ENCODE data around the gene SORT1. TPM values are rescaled to one million over a fixed set of nuclear protein-coding genes. Genes with fewer than 3 reads are reported as not detected.

SORT1 gene
- total and polyA plus RNA-seq, 8 donors, result 4.6 to 481 (median 36.6) TPM

DNA sequence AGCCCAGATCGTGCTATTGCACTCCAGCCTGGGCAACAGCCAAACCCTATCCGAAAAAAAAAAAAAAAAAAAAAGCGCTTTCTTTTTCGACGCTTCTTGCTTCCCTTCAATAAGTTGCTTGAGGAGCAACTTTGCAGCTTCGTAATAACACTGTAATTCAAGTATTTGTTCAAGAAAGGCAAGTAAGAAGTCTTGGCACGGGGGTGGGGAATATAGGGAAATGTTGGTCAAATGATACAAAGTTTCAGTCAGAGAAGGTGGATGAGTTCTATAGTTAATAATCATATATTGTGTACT, 29.4 kb upstream of the SORT1 start:
- Histone ChIP-seq H3K36me3 (peaks cover 0 to 5% (median 0%) of the 10 kb centered on the region in 4 donors), H3K27ac (peak overlapping the region in 4 of 5 donors; percentile 87 to 92 (median 90)), H3K4me1 (peaks cover 14 to 50% (median 31%) of the 10 kb centered on the region in 4 donors), H3K27me3 (no peaks in the 10 kb centered on the region), H3K9me3 (no peaks in the 10 kb centered on the region), H3K4me3 (peak overlapping the region; percentile 75 to 91 (median 84))
- DNase-seq, result peak in 1 of 2 donors; percentile 15
- 3 to 6% (median 5%) methylated on average over 7 of the region's 7 CpGs for WGBS, 5 donors
- intact Hi-C loops (cut with DNase I; ENCODE audit: low total_unique reads), result no loop called here
- TF ChIP-seq POLR2AphosphoS5 (IDR thresholded peaks at IDR 0.05) (no peak), POLR2A (IDR thresholded peaks at IDR 0.05) (no peak), EP300 (IDR thresholded peaks at IDR 0.05) (no peak)
- TF ChIP-seq, protein P1, sequence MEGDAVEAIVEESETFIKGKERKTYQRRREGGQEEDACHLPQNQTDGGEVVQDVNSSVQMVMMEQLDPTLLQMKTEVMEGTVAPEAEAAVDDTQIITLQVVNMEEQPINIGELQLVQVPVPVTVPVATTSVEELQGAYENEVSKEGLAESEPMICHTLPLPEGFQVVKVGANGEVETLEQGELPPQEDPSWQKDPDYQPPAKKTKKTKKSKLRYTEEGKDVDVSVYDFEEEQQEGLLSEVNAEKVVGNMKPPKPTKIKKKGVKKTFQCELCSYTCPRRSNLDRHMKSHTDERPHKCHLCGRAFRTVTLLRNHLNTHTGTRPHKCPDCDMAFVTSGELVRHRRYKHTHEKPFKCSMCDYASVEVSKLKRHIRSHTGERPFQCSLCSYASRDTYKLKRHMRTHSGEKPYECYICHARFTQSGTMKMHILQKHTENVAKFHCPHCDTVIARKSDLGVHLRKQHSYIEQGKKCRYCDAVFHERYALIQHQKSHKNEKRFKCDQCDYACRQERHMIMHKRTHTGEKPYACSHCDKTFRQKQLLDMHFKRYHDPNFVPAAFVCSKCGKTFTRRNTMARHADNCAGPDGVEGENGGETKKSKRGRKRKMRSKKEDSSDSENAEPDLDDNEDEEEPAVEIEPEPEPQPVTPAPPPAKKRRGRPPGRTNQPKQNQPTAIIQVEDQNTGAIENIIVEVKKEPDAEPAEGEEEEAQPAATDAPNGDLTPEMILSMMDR (IDR thresholded peaks at IDR 0.05), result no peak

DNA sequence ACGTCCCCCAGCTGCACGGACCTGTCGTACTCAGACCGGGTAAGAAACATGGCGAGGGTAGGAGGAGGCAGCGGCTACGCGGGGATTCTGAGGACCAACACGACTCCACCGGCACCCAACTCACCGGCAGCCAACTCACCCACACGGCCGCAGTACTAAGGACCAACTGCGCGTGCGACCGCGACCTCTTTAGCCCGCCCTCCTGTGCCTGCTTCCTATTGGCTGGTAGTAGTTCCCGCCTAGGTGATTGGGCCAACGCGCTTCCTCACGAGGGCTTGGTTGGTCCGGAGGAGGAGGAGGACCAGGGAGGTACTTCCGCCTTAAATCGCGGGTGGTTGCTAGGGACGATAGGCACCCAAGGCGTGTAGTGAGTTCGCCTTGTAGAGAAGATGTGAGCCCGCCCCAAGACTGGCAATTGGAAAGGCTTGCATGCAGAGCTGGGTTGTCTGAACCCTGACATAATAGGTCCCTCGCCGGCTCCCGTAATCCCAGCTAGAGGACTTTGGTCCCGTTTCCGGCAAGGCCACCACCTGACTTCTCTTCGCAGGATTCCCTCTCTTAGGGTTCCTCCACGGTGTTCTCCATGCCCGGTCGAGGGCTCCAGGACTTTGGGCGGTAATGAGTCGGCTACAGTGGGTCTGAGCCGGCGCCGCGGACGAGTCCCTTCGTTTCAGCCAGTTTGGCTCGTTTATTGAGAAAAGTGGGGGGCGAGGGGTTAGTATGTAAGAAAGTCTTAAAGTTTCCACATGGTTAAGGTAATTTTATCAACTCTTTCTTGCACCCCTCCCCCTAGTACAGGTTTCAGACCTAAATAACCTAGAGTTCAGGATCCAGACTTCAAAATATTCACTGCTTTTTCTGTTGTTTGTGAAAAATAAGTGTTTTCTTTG, 28.8 kb upstream of the SORT1 start, which contains the start of gene PSMA5:
Gene PSMA5 (minus strand): TSS at position 168 of the 890 bp plus-strand sequence. CDS start 118 bp downstream, at position 50.
- H3K27ac ChIP-seq, result peak within 1 kb of the TSS; percentile 87 to 92 (median 90)
- intact Hi-C loops (cut with DNase I; ENCODE audit: low total_unique reads), result no loop called here
- 0 to 1% (median 0%) methylated on average over 21 to 50 of the region's 50 CpGs for WGBS, 5 donors
- TF ChIP-seq POLR2A (IDR thresholded peaks at IDR 0.05) (peak in 1 of 4 donors; percentile 56), POLR2AphosphoS5 (IDR thresholded peaks at IDR 0.05) (peak; percentile 51 to 89 (median 87)), EP300 (IDR thresholded peaks at IDR 0.05) (no peak)
- TF ChIP-seq, protein P1 (IDR thresholded peaks at IDR 0.05), result no peak
- peak; percentile 97 to 99 for DNase-seq
- H3K36me3 ChIP-seq, result peaks cover 0 to 6% (median 2%) of the 10 kb centered on the region in 4 donors
- no peaks in the 10 kb centered on the region for H3K9me3 ChIP-seq
- H3K4me1 ChIP-seq, result peaks cover 14 to 50% (median 31%) of the 10 kb centered on the region in 4 donors
- H3K4me3 ChIP-seq, result peak within 1 kb of the TSS; percentile 75 to 91 (median 84)
- H3K27me3 ChIP-seq, result no peaks in the 10 kb centered on the region

DNA sequence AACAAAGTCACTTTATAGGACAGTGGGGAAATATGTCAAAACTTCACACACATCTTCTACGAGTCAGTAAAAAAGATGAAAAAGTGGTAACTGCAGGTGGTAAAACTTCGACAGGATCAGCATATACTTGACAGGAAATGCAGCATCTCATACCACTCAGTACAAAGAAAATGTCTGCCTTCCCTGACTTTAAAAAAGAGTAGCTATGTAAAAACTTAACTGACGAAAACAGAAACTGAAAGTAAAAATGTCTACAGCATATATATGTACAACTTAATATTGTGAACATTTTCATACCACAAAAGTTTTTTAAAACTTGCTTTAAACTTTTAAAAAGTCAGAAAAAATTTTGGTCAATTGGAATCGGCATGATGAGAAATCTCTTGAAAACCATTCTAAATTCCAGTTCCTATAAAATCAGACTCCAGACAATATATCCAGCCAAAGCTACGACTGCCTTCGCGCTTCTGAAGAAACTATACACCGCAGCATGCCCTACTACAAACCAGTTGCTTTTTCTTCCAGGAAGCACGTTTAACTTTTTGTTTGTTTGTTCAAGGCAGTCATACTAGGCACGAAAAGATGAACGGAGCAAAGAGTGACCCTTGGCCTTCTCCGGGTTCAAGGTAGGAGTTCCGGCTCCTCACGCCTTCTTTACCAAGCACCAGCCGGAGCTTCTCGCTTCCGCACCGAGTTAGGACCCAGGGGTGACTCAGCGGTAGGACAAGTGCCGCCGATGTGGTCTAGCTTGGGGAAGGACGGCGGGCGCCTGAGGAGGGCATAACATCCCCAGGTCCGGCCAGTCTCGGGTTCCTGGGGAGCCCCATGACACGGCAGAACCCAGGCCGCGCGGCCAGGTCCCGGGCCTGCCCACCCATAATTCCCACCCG, 27.9 kb upstream of the SORT1 start:
- Histone ChIP-seq H3K27ac (peak overlapping the region; percentile 87 to 92 (median 90)), H3K36me3 (peaks cover 7 to 15% (median 11%) of the 10 kb centered on the region in 4 donors), H3K27me3 (no peaks in the 10 kb centered on the region), H3K4me1 (peaks cover 14 to 50% (median 31%) of the 10 kb centered on the region in 4 donors), H3K9me3 (no peaks in the 10 kb centered on the region), H3K4me3 (peak overlapping the region; percentile 75 to 91 (median 84))
- WGBS, 5 donors, result 0 to 1% (median 1%) methylated on average over 18 to 32 of the region's 32 CpGs
- DNase-seq, result peak; percentile 61 to 75
- intact Hi-C loops (cut with DNase I; ENCODE audit: low total_unique reads), result no loop called here
- TF ChIP-seq, protein P1 (IDR thresholded peaks at IDR 0.05), result no peak
- TF ChIP-seq EP300 (IDR thresholded peaks at IDR 0.05), result no peak
- TF ChIP-seq POLR2AphosphoS5 (IDR thresholded peaks at IDR 0.05), result no peak
- TF ChIP-seq POLR2A (IDR thresholded peaks at IDR 0.05), result no peak

DNA sequence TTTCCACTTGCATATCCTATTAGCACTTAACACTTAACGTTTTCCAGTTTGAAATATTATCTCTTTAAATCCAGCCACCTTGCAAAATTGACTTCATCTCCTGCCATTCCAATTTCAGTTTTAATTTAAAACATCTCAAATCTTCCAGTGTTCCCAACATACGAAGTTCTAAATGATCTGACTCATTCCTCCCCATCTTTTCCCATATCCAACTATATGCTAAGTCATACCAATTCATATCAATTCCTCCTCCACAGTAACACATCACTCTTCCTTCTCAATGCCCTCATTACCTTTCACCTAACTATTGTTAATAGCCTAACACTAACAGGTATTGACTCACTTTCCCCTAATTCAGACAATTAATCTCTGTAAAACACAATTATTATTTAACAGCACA, 25.8 kb upstream of the SORT1 start:
- peaks cover 23 to 37% (median 32%) of the 10 kb centered on the region in 4 donors for H3K36me3 ChIP-seq
- TF ChIP-seq POLR2AphosphoS5 (IDR thresholded peaks at IDR 0.05) (no peak), EP300 (IDR thresholded peaks at IDR 0.05) (no peak), POLR2A (IDR thresholded peaks at IDR 0.05) (no peak)
- TF ChIP-seq, protein P1 (IDR thresholded peaks at IDR 0.05), result no peak
- H3K27me3 ChIP-seq, result no peaks in the 10 kb centered on the region
- DNase-seq, result no peak
- H3K9me3 ChIP-seq, result no peaks in the 10 kb centered on the region
- H3K27ac ChIP-seq, result peak overlapping the region in 1 of 5 donors; percentile 92
- intact Hi-C loops (cut with DNase I; ENCODE audit: low total_unique reads), result no loop called here
- whole genome bisulfite sequencing, 5 donors, result 54 to 77% (median 65%) methylated on average over 2 of the region's 2 CpGs
- no peak overlapping the region for H3K4me3 ChIP-seq
- H3K4me1 ChIP-seq, result peaks cover 14 to 50% (median 31%) of the 10 kb centered on the region in 4 donors
